Measurements from ENCODE around the gene KRTAP13-4.

The KRTAP13-4 gene

DNA sequence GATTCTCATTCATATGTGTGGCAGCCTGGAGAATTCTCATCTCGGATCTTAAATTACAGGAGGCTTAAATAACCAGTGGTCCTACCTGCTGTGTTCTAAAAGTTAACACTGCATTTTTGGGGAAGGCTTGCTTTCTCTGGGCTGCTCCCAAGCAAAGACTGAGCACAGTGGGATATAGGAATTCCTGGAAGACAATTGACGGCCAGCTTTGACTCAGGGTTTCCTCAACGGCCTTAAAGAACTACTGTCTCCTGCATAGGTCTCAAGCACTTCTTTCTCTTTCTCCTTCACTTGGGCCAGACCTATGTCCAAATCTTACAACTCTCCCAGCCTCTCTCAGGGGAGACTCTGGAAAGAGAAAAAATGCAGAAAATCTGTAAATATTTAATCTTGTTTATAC is 3.3 kb upstream of the KRTAP13-4 start:
- TF ChIP-seq, protein P1, sequence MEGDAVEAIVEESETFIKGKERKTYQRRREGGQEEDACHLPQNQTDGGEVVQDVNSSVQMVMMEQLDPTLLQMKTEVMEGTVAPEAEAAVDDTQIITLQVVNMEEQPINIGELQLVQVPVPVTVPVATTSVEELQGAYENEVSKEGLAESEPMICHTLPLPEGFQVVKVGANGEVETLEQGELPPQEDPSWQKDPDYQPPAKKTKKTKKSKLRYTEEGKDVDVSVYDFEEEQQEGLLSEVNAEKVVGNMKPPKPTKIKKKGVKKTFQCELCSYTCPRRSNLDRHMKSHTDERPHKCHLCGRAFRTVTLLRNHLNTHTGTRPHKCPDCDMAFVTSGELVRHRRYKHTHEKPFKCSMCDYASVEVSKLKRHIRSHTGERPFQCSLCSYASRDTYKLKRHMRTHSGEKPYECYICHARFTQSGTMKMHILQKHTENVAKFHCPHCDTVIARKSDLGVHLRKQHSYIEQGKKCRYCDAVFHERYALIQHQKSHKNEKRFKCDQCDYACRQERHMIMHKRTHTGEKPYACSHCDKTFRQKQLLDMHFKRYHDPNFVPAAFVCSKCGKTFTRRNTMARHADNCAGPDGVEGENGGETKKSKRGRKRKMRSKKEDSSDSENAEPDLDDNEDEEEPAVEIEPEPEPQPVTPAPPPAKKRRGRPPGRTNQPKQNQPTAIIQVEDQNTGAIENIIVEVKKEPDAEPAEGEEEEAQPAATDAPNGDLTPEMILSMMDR (conservative IDR thresholded peaks at IDR 0.05; ENCODE audit: low read depth, low read length), result no peak
- H3K4me3 ChIP-seq (ENCODE audit: low read length), result no peak overlapping the region
- DNase-seq (ENCODE audit: low read depth), result no peak

DNA sequence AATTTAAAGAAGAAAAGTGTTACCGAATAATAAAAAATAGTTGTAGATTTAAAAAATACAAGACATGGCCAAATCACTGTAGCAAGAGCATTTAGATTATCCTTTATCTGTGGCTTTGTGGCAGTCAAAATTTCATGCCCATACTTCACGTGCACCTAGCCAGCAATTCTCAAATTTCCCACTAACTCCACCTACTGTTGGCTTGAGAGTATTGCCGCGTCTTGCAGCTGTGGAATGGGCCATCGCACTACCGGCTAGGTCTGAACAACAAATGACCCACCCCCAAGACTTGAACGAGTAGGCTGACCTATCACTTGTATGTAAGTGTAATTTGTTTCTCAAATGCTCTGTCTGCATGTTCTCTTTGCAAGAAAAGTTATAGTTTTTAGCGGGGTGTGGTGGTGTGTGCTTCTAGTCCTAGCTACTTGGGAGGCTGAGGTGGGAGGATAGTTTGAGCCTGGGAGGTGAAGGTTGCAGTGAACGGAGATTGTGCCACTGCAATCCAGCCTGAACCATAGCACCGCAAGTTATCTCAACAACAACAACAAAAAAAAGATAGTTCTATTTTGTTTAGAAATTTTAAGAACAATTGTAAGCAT is 4.1 kb downstream of the KRTAP13-4 start:
- DNase-seq (ENCODE audit: low read depth), result no peak
- TF ChIP-seq, protein P1 (conservative IDR thresholded peaks at IDR 0.05; ENCODE audit: low read depth, low read length), result peak; percentile 43
- no peak overlapping the region for H3K4me3 ChIP-seq (ENCODE audit: low read length)

DNA sequence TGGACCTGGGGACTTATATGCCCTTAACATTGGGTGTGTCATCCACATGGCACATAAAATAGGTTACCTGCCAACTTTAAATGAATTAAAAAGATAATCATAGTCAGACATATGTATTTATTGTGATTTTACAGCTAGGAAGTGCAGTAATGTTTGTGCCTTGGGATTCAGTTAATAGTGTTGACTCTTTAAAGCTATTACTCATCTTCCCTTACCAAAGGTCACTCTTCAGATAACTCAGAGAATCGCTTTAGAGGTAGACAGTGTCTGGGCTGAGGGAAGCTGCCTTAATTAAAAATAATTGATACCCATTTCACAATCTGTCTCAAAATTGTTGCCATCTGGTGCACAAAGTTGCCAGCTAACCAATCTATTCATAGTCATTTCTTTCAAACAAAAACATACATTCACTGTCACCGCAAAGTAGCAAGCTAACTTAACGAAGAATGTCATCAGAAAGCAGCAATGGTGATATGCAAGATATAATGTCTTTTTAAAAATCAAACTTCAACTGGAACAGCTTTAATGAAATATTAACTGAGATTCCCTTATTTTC is 7.1 kb downstream of the KRTAP13-4 start:
- TF ChIP-seq, protein P1 (conservative IDR thresholded peaks at IDR 0.05; ENCODE audit: low read depth, low read length), result no peak
- H3K4me3 ChIP-seq (ENCODE audit: low read length), result no peak overlapping the region
- DNase-seq (ENCODE audit: low read depth), result no peak

DNA sequence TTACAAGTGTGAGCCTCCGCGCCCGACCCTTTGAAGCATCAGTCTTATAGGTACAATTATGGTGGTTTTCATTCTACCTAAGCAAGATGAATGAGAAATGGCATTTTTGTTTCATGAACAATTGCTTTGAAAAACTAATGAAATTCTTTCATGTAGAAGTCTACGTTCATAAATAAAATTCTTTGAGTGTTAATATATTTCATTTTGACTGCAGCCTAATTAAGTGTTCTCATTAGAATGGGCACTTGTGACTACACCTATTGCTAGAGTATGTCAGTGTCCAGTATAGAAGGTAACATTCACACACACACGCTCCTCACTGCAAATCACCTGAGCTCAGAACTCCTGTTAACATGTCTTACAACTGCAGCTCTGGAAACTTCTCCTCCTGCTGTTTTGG is 10.0 kb downstream of the KRTAP13-4 start, which contains the start of gene KRTAP15-1:
TSS of gene KRTAP15-1 (plus strand) at position 301 of the 400 bp plus-strand sequence. CDS start at position 354, 53 bp downstream.
- DNase-seq (ENCODE audit: low read depth), result no peak
- TF ChIP-seq, protein P1 (conservative IDR thresholded peaks at IDR 0.05; ENCODE audit: low read depth, low read length), result no peak
- H3K4me3 ChIP-seq (ENCODE audit: low read length), result no peak within 1 kb of the TSS

DNA sequence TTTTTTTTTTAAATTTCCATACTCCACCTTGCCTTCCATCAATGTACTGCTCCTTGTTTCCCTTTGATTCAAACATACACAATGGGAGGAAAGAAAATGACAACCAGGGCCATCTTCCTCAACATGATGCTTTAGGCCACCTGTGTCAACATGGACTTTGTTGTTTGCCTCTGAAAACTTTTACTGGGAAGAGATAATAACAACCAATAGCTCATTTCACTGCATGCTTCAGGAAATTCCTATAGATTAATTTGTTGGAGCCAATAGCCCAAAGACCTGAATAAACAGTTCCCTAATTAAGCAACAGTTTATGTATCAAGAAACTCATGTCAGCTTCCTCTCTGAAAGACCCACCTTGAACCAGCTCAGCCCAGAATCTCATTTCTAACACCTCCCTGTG is 13.2 kb downstream of the KRTAP13-4 start:
- TF ChIP-seq, protein P1 (conservative IDR thresholded peaks at IDR 0.05; ENCODE audit: low read depth, low read length), result no peak
- no peak overlapping the region for H3K4me3 ChIP-seq (ENCODE audit: low read length)
- no peak for DNase-seq (ENCODE audit: low read depth)

DNA sequence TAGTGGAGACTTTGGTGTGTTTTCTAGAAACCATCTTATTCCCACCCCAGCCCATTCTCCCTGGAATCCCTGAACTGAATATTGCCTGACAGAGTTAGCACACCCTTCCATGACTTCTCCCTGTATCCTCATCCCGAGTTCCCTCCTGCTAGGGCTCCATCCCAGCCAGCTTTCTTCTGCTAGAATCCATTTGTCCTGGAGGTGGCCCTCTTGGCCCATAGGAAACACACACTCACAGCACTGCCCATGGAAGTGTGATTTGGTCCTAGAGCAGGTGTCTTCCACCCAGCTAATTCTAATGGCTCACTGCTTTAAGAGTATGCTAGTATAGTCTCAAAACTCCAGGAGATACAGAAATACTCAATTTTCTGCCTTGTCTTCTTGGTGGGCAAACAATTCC is 14.2 kb downstream of the KRTAP13-4 start:
- H3K4me3 ChIP-seq (ENCODE audit: low read length), result no peak overlapping the region
- TF ChIP-seq, protein P1 (conservative IDR thresholded peaks at IDR 0.05; ENCODE audit: low read depth, low read length), result no peak
- no peak for DNase-seq (ENCODE audit: low read depth)

DNA sequence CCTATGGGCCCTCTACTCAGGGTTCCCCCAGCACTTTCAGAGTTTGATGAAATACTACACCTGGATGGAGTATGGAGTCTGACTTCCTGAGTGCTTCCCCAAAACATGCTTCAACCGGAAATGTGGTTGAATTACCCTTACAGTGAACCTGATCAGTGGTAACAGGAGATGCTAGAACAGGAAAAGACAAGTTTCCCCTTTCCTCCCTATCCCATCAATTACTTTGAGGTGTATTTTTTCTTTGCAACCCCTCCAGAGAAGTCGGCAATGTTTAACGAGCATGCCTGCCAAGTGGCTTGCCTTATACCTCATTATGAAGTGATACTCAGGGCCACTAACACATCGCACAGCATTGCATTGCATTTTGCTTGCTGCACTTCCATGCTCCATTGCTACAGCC is 17.0 kb downstream of the KRTAP13-4 start:
- no peak for DNase-seq (ENCODE audit: low read depth)
- no peak overlapping the region for H3K4me3 ChIP-seq (ENCODE audit: low read length)
- TF ChIP-seq, protein P1 (conservative IDR thresholded peaks at IDR 0.05; ENCODE audit: low read depth, low read length), result no peak

Data from retinal pigment epithelial cell (primary cell).